PC-3 (cell line): ENCODE measurements around the gene CFAP97D1.

Experiments used
- CTCF ChIP-seq: fragments of 300-600 bp; sonication (generic); conservative IDR thresholded peaks from 2 replicates; pipeline ENCODE4 v1.5.1; 2017; ENCODE audit warnings: antibody characterized with exemption, low read depth, mild to moderate bottlenecking, low read length
- EZH2phosphoT487 ChIP-seq: fragments of 300-600 bp; sonication (generic); IDR thresholded peaks from 2 replicates; pipeline ENCODE4 v1.6.1; 2018; ENCODE audit warnings: mild to moderate bottlenecking, antibody characterized with exemption, low read length, borderline replicate concordance

GRCh38 chr17:43770957-43771356 lies 9.3 kb upstream of the CFAP97D1 start:
- TF ChIP-seq EZH2phosphoT487 (no peak), CTCF (no peak)
